Erythroblast (primary cell): ENCODE measurements around the gene IL3RA.

ENCODE experiments used
- GATA1 ChIP-seq: IDR thresholded peaks from 2 replicates; pipeline ENCODE4 v1.6.1; 2011; ENCODE audit warnings: low read depth, mild to moderate bottlenecking, control low read depth, low read length, moderate library complexity
- POLR2A ChIP-seq: IDR thresholded peaks from 2 replicates; pipeline ENCODE4 v1.6.1; 2011; ENCODE audit warnings: mild to moderate bottlenecking, low read length

- no peak for TF ChIP-seq POLR2A
- no peak for TF ChIP-seq GATA1
Observed at GRCh38 chrX:1397001-1397400, 60.4 kb downstream of the IL3RA start.
